Right kidney (tissue), 1 donor: ENCODE measurements around the gene FBXW9.
"Not testable (repeated sequence)": the region's sequence is repeated elsewhere in the genome, so short reads cannot be mapped to it uniquely, and the experiment has no call there.

Experiments
- DNase-seq: peaks from one replicate; pipeline ENCODE4 v3.0.0-alpha.2; 2016

The FBXW9 gene

DNA sequence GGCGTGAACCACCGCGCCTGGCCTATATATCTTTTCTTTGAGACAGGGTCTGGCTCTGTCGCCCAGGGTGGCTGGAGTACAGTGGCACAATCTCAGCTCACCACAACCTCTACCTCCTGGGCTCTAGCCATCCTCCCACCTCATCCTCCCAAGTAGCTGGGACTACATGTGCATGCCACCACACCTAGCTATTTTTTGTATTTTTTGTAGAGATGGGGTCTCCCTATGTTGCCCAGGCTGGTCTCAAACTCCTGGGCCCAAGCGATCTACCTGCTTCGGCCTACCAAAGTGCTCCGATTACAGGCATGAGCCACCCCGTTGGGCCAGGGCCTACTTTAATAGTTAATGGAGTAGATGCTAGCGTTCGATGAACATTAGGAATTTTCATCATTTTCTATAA is 23.9 kb upstream of the FBXW9 start:
- DNase-seq = no peak

DNA sequence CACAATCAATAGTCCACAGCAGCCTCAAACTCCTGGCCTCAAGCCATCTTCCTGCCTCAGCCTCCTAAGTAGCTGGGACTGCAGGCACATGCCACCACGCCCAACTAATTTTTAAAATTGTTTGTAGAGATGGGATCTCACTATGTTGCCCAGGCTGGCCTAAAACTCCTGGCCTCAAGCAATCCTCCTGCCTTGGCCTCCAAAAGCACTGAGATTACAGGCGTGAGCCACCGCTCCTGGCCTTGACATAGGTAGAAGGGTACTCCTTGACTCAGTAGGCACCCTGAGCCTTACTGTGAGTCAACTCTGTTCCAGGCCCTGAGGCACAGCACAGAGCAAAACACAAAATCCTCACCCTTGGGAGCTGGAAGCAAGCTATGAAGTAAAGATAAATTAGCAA is 19.5 kb upstream of the FBXW9 start:
- DNase-seq = no peak

DNA sequence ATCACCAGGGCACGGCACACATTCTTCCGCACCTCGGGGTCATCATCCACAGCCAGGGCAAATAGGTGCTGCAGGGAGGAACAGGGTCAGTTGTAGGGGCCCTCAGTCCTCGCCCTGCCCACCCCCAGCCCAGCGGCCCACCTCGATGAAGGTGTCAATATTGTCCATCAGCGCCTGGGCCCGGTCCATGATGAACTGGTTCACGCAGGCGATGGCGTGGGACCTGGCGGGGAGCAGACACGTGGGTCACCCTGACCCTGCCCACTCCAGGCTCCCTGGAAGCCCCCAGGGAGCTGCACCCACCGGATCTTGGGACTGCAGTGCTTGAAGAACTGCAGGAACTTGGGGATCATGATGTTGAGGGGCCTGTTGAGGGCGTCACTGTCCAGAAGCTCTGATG is 18.7 kb upstream of the FBXW9 start:
- DNase-seq = no peak

DNA sequence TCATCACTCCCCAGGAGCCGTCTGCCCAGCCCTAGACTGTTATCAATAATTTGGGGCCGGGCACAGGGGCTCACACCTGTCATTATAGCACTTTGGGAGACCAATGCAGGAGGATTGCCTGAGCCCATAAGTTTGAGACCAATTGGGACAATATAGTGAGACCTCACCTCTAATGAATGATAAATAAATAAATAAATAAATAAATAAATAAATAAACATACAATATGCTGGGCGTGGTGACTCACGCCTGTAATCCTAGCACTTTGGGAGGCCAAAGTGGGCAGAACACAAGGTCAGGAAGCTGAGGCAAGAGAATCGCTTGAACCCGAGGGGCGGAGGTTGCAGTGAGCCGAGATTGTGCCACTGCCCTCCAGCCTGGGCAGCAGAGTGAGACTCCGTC is 16.9 kb upstream of the FBXW9 start:
- not testable (repeated sequence) for DNase-seq

DNA sequence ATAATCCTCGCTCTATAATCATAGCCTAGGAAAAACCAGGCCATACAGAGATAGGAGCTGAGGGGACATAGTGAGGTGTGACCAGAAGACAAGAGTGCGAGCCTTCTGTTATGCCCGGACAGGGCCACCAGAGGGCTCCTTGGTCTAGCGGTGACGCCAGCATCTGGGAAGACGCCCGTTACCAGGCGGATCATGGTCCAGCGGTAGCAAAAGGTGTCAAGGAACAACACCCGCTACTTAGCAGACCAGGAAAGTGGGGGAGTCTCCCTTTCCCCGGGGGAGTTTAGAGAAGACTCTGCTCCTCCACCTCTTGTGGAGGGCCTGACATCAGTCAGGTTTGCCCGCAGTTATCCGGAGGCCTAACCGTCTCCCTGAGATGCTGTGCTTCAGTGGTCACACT is 15.6 kb upstream of the FBXW9 start:
- not testable (repeated sequence) for DNase-seq

DNA sequence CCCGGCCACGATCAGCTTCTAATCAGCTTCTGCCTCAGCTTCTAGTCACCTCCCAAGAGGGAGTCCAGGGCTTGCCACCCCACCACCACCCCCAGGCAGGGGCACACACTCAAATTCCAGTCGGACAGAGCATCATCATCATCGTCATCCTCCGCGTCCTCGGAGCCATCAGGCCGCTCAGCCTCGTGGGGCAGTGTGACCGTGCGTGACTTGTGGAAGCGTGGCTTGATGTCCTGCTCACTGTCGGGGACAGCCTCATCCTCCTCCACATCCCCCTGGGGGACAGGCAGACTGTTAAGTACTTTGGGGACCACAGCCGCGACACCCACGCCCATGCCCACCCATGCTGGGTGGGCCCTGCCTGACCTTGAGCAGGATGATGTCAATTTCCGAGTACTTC is 14.8 kb upstream of the FBXW9 start:
- DNase-seq = no peak

DNA sequence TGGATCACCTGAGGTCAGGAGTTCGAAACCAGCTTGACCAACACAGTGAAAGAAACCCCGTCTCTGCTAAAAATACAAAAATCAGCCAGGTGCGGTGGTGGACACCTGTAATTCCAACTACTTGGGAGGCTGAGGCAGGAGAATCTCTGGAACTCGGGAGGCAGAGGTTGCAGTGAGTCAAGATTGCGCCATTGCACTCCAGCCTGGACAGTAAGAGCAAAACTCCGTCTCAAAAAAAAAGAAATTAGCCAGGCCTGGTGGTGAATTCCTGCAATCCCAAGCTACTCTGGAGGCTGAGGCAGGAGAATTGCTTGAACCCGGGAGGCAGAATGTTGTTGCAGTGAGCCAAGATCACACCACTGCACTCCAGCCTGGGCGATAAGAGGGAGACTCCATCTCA is 12.2 kb upstream of the FBXW9 start:
- DNase-seq = no peak

DNA sequence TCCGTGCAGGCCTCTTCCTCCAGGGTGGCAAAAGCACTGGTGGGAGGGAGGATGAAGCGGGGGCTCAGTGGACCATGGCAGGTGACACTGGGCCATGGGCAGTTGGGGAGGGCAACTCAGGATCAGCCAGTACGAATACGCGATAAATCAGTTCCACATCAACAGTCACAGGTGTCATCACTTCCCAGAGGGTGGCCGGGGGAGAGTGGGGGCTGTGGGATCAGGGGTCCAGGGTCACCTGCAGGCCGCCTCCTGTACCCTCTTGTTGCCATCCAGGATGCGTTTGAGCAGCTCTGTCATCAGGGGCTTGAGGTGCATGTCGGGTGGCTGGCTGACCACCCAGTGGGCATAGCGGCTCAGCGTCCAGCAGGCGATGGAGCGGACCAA is 9.9 kb upstream of the FBXW9 start:
- no peak for DNase-seq

DNA sequence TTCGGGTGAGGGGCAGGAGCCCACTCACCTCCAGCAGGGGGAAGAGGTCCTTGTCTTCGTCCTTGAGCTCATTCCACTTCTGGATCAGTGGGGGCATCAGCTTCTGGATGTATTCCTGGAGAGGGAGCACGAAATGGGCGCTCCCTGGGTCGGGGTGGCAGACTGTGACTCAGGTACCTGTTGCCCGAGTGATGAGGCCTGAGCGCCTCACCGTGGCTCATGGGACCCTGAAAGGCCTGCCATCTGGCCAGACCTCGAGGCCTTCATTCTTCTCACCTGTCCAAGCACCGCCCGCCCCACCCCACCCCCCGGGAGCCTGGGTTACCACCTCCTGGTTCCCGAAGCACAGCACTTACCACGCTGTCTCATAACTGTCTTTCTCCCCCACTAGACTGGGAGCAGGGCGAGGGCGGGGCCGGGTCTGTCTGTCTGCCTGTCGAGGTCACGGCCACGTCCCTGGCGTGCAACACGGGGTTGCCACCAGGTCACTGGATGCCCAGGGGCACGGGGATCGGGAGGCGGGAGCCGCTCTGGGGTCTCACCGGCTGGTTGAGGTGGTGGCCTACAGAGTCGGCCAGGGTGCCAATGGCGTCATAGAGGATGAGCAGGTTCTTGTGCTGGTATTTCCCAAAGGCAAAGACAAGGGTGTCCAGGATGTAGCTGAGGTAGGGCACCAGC is 9.4 kb upstream of the FBXW9 start:
- no peak for DNase-seq

DNA sequence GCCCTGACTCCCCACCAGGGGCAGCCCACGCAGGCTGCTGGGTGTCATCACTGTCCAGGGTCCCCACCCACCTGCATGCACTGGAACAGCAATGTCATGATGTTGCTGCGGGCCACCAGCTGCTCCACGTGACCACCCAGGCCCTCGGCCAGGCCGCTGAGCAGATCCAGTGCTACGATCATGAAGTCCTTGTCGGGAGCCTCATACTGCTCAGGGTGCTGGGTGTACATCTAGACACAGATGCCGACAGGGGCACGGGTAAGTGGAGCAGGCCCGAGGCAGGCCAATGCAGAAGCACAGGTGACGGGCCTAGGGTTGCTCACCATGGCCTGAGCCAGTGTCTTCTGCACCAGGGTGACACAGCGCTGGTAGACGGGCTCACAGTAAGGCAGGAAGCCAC is 8.7 kb upstream of the FBXW9 start:
- no peak for DNase-seq

DNA sequence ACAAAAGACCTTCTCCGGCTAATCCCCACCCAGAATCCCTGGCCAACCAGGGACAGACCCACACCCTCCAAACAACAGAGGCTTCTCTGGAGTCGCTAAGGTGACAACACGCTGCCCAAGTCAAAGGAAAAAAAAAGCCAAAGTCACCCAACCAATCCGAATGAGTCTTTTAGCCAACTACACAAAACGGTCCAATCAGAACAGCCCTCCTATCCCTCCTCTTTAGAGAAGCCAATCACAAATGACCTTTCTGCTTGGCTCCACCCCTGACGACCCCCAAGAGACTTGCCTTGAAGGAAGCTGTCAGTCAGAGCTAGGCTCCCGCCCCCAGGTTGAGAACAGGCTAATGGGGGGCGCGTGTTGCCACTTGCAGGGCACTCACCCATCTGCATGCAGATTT is 6.6 kb upstream of the FBXW9 start:
- no peak for DNase-seq

DNA sequence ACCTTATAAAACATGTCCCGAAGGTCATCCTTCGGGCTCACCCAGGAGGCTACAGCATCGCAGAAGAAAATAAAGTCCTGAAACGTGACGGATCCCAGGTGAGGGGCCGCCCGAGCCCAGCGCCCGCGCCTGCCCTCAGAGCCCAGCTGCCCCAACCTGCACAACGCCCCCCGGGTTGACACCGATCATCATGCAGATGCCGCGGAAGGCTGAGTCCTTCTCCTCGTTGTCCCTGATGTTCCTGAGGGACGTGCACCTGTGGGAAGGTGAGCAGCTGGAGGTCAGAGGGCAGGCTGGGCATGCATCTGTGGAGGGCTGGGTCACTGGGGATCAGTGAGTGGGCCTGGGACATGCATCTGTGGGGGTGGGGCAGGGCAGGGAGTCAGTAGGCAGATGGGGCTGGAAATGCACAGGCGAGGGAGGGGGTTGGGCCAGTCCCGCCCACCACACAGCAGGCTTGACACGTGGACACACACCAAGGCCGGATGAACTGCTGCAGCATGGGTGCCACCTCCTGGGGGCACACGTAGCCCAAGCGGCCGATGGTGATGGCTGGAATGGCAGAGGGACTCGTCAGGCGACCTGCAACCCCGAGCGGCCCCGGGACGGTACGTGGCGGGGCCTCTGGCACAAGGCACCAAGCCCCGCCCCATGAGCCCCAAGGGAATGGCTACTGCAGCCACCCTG is 5.3 kb upstream of the FBXW9 start:
- no peak for DNase-seq

DNA sequence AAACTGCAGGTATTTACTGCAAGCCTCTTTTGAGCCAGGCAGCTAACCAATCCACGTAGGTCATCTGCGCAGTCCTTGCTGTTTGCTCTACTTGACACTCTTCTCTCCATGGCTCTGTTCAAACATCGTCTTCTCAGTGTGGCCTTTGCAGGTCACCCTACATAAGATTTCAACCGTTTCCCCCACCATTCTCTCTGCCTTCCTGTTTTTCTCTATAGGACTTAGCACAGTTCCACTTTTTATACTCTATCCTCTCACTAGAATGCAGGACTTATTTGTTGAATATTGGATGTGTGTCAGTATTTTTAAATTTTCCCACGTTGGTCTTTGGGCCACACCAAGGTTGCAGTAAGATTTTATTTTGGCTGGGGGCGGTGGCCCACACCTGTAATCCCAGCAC is 1.7 kb upstream of the FBXW9 start:
- DNase-seq = no peak

DNA sequence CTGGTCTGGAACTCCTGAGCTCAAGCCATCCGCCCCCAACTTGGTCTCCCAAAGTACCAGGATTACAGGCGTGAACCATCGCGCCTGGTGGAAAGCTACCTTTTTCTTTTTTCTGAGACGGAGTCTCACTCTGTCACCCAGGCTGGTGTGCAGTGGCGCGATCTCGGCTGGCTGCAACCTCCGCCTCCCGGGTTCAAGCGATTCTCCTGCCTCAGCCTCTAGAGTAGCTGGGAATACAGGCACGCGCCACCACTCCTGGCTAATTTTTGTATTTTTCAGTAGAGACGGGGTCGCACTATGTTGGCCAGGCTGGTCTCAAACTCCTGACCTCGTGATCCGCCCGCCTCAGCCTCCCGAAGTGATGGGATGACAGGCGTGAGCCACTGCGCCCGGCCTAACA is 994 bp upstream of the FBXW9 start:
- DNase-seq = not testable (repeated sequence)

DNA sequence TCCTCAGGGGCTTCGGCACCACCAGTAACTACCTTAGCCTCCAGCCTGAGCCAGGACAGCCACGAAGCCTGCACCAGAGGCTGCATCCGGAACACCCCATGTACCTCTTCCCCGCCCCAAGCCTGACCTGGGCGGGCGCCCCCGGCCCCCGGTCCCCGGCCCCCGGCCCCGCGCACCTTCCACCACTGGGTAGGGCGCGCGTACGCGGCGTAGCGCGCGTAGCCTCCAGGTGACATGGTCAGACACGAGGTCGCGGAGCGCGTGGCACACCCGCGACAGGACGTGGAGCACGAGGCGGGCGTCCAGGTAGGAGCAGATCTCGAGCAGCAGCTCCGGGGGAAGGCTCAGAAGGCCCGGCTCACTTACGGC is 450 bp downstream of the FBXW9 start:
- DNase-seq = no peak

DNA sequence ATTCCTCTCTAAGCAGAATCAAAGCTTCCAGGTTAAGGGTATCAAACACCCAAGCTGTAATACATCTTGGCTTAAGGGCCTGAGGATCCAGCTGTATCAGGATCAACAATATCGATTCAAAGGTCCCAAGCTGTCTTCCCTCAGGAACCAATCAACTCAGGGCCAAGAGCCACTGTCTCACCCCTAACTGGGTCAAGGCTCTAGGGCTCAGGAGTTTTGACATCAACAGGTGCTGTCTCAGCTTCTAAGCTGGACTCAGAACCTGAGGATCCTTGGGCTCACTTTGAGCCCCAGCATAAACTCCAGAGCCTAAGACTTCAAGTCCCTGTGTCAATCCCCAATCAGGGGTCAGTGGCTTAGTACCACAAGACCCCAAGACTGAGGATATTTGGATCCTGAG is 917 bp downstream of the FBXW9 start:
- no peak for DNase-seq

DNA sequence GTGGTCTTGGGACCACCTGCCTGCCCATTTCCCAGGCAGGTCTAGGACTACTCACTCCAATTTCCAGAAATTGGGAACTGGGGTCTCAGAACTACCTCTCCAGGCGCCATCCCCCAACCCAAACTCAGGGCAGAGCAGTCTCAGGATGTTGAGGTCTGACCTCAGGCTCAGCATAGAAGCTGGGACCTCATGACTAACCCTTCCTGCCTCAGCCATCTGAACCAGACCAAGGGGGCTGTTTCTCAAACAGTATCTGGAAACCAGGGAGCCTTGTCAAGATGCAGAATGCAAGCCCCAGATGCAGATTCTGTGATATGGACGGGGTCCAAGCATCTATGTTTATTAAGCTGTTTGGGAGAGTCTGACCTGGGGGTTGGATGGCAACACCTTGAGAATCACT is 1.3 kb downstream of the FBXW9 start:
- DNase-seq = no peak

DNA sequence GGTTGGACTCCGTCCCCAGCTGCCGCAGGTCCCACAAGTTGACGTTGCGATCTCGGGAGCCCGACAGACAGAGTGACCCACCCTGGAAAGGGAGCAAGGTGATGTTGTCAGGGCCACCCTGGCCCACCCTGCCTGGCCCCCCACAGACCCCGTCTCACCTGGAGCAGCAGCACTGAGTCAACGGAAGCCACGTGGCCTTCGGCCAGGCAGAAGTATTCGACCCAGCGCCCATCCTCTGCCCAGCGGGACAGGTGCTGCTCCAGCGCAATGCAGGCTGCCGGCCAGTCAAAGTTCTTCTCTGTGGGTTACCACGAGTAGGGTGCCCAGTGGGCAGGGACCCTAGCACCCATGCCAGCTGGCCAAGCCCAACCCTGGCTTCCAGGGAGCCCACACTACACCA is 1.8 kb downstream of the FBXW9 start:
- DNase-seq = no peak

DNA sequence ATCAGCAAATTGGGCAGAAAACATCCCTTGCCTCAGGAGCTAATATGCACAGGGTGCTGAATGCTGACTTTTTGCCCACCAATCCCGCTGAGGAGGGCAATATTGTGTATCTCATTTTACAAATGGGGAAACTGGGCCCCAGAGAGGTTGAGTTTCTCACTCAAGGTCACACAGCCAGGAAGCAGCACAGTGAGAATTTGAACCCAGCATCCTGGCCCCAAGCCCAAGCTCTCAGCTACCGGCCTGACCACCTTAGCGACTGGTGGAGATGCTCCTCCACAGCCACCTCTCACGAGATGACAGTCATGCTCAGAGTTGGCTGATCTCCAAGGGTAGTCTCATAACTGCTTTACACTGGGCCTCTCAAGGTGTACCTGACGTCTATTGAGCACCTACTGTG is 3.5 kb downstream of the FBXW9 start:
- no peak for DNase-seq

DNA sequence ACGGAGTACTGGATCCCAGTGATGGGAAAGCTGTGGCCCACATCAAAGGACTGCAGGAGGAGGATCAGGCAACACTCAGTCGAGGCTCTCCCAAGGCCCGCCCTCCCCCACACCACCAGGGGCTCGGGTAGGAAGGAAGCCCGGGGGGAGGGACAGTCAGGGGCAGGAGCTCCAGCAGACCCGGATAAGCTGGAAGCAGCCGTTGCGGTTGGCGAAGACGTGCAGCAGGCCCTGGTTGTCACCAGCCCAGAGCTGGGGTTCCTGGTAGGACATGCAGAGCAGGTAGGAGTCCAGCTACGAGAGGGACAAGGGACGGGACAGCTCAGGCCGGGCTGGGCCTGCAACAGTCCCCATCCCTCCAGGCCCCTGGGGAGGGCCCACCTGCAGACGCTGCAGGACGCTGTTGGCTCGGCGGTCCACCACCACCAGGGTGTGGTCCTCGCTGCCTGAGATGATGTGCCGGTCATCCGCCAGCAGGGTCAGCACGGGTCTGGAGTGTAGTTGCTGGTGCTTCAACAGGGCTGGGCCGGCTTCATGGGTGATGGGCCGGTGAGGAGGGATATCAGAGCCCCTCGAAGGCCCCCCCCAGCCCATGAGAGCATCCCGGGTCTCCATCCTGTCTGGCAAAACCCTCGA is 6.7 kb downstream of the FBXW9 start:
- no peak for DNase-seq

DNA sequence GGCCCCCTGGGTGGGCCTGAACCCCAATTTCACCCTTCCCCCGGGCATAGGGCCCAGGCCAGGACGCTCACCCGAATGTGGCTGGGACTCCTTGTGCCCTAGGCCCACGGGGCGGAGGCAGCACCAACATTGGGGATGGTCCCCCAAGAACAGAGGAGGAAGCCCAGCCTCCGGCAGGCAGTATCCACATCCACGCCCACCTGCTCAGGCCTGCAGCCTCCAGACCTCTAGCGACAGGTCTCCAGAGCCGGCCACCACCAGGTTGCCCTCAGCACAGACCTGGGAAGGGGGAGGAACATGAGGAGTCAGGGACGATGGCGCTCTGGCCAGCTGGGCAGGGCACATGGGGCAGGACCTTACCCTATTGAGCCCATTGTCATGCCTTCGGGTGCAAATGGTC is 7.4 kb downstream of the FBXW9 start:
- no peak for DNase-seq

DNA sequence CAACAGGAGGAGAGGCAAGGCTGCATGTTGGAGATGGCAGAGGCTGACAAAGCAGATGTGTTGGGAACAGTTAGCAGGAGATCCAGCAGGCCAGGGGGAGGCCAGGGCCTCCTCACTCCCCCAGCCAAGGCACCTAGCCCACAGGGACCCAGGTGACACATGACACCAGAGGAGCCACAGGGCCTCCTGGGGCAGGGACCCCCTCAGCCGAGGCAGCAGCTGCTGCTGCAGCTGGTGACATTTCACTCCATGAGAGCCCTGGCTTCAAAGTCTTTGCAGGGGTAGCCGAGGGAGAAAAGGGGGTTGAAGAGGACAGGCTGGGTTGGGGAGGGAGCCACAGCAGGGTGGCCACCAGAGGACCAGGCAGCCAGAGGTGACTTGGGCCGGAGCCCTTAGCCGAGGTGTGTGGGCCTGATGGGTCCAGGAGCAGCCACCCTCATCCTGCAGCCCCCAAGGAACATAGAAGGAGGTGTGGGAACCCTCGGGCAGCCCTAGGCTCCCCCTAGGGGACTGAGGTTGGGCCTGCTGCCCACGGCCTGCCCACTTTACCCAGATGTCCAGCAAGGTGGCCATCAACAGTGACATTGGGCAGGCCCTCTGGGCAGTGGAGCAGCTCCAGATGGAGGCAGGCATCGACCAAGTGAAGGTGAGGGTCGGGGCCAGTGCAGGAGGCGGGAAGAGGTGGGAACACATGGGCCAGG is 8.8 kb downstream of the FBXW9 start, which contains the start of gene GNG14:
Gene GNG14, plus strand, starts transcription at position 503 of the 701 bp plus-strand sequence. Its CDS starts 51 bp downstream, at position 554.
- DNase-seq = no peak

DNA sequence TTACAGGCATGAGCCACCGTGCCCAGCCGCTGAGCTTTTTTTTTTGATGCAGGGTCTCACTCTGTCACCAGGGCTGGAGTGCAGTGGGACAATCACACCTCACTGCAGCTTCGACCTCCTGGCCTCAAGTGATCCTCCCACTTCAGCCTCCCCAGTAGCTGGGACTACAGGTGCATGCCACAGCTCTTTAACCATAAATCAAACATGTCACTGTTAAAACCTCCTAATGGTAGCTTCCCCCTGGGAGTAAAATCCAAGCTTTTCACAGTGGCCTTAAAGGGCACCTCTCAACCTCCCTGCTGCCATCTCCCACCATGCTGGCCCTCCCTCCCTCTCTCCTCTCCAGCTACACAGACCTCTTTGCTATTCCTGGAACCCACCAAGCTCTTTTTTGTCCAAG is 10.6 kb downstream of the FBXW9 start:
- no peak for DNase-seq
